Kidney epithelial cell (primary cell): Measurements from ENCODE around the gene USP32. TPM values are rescaled to one million over a fixed set of nuclear protein-coding genes. Genes with fewer than 3 reads are reported as not detected.

Source experiments
- DNase-seq: peaks from one replicate; pipeline ENCODE4 v3.0.0-alpha.2; 2010; ENCODE audit warnings: low read depth
- H3K27me3 ChIP-seq: 2 replicates; pipeline ENCODE4 v1.6.0; 2011; ENCODE audit warnings: low read length; ENCODE audit not compliant: control insufficient read depth, insufficient read depth
- H3K36me3 ChIP-seq: 2 replicates; pipeline ENCODE4 v1.5.1; 2011; ENCODE audit warnings: low read length; ENCODE audit not compliant: control insufficient read depth, insufficient read depth
- H3K4me3 ChIP-seq: 2 replicates; pipeline ENCODE4 v1.5.1; 2011; ENCODE audit warnings: low read depth, mild to moderate bottlenecking, control low read depth, low read length
- total RNA-seq: library from RNA; depleted of rRNA; stranded (reverse); fragments of >200 nt; gene quantifications from 2 replicates; pipeline ENCODE4 v1.2.3, GENCODE V29; 2015
- TF ChIP-seq, protein P1 (sequence below): IDR thresholded peaks from 2 replicates; pipeline ENCODE4 v1.5.1; 2011; ENCODE audit warnings: mild to moderate bottlenecking, moderate library complexity, low read length, control low read depth, inconsistent platforms; ENCODE audit not compliant: insufficient read depth, poor library complexity, severe bottlenecking

Gene USP32
- total RNA-seq, 1 donor from 2014 or later, result 37.2 TPM

DNA sequence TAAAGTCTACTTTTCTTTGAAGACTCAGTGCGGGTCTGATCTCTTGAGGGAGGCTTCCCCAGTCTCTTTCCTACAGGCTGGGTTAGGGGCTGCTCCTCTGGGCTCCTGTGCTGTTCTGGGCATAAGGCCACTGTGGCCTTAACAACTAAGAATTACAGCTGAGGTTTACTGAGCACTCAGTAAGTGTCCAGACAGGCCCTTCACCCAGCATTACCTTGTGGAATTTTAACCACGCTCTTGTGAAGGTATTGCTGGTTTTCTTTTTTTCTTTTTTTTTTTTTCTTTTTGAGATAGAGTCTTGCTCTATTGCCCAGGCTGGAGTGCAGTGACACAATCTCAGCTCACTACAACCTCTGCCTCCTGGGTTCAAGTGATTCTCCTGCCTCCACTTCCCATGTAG is 245.7 kb downstream of the USP32 start:
- H3K36me3 ChIP-seq, result no peaks in the 10 kb centered on the region
- TF ChIP-seq, protein P1, sequence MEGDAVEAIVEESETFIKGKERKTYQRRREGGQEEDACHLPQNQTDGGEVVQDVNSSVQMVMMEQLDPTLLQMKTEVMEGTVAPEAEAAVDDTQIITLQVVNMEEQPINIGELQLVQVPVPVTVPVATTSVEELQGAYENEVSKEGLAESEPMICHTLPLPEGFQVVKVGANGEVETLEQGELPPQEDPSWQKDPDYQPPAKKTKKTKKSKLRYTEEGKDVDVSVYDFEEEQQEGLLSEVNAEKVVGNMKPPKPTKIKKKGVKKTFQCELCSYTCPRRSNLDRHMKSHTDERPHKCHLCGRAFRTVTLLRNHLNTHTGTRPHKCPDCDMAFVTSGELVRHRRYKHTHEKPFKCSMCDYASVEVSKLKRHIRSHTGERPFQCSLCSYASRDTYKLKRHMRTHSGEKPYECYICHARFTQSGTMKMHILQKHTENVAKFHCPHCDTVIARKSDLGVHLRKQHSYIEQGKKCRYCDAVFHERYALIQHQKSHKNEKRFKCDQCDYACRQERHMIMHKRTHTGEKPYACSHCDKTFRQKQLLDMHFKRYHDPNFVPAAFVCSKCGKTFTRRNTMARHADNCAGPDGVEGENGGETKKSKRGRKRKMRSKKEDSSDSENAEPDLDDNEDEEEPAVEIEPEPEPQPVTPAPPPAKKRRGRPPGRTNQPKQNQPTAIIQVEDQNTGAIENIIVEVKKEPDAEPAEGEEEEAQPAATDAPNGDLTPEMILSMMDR, result no peak
- no peak overlapping the region for H3K4me3 ChIP-seq
- DNase-seq, result no peak
- H3K27me3 ChIP-seq, result peaks cover 56% of the 10 kb centered on the region

- peaks cover 56% of the 10 kb centered on the region for H3K27me3 ChIP-seq
- no peak for DNase-seq
Observed at GRCh38 chr17:60145006-60145935, 246.7 kb downstream of the USP32 start.

GRCh38 chr17:60142872-60143499 is 248.9 kb downstream of the USP32 start:
- no peaks in the 10 kb centered on the region for H3K36me3 ChIP-seq
- TF ChIP-seq, protein P1, result peak; percentile 89
- H3K4me3 ChIP-seq, result no peak overlapping the region
- peaks cover 57% of the 10 kb centered on the region for H3K27me3 ChIP-seq
- DNase-seq, result peak; percentile 60

More at GRCh38 chr17:60145006-60145935, 246.7 kb downstream of the USP32 start:
- Histone ChIP-seq H3K36me3 (no peaks in the 10 kb centered on the region), H3K4me3 (no peak overlapping the region)
- TF ChIP-seq, protein P1, result no peak

- Histone ChIP-seq H3K27me3 (peaks cover 55% of the 10 kb centered on the region), H3K4me3 (no peak overlapping the region), H3K36me3 (no peaks in the 10 kb centered on the region)
- DNase-seq, result no peak
- TF ChIP-seq, protein P1, result no peak
Observed at GRCh38 chr17:60141111-60142018, 250.6 kb downstream of the USP32 start.

DNA sequence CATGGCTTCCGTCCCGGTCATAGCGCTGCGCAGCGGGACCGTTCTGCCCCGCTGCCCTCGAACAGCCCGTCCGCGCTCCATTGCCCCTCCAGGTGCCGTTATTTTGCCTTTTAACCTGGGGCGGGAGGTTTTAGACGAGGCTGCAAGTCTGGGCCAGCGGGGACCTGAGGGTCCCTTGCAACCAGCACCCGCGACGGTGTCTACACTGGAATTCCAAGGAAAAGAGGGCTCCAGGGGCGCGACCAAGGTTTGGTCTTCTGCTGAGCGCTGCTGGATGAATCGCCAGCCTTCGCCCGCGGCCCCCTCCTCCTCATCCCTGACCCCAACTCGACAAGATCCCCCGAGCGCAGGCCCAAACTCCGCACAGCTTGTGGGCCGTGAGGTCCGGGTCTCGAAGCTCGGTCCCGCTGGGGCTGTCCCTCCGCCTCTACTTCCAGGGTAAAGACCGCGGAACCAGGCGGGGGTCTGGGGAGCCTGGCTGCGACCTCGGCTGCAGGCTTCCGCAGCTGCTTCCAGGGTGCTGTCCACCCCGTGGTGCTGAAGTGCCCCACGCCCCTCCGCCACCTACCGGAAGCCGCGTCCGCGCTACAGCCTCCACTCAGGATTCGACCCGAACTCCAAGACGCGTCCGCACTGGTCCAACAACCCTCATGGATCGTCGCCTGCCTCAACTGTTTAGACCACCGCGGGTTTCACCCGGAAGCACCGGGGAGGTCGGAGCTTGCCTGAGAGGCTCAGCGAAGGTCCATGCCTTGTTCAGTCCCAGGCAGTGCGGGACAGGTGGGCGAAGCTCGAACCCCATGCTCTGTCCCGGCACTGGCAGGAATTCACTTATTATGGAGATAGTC is 252.3 kb downstream of the USP32 start:
- no peak for DNase-seq
- peaks cover 40% of the 10 kb centered on the region for H3K27me3 ChIP-seq
- no peaks in the 10 kb centered on the region for H3K36me3 ChIP-seq
- TF ChIP-seq, protein P1, result peak; percentile 82
- H3K4me3 ChIP-seq, result no peak overlapping the region
